CD4-positive, alpha-beta T cell (primary cell): ENCODE results near the gene RRP1. TPM values are rescaled to one million over a fixed set of nuclear protein-coding genes. Genes with fewer than 3 reads are reported as not detected.

ENCODE experiments used
- ATAC-seq: fragments of 200-7000 bp; cut with Tn5 transposase; one replicate; pipeline ENCODE4 v1.10.0; 2022; ENCODE audit warnings: mild to moderate bottlenecking; ENCODE audit not compliant: poor library complexity
- CTCF ChIA-PET: fragments of 350-600 bp; sonication (Branson Sonifier 250); formaldehyde crosslinking; loops from one replicate; lab custom pipeline; 2021; ENCODE audit warnings: antibody characterized with exemption, inconsistent platforms; lab: Charles Lee
- POLR2A ChIA-PET: fragments of 350-600 bp; sonication (Branson Sonifier 250); formaldehyde crosslinking; loops from one replicate; lab custom pipeline; 2021; ENCODE audit warnings: antibody characterized with exemption, inconsistent platforms; lab: Charles Lee
- DNase-seq, 14 experiments: peaks; one replicate each; pipeline ENCODE4 v3.0.0-alpha.2; 2013 to 2020; ENCODE audit warnings: mixed read lengths in 2 of 14
- H3K27ac ChIP-seq, 2 donors: one replicate each; pipeline versions ENCODE4 v1.5.1 to v1.7.0; 2013; ENCODE audit warnings: low read length in 2 of 2, low read depth in 1 of 2, mild to moderate bottlenecking in 1 of 2
- H3K27me3 ChIP-seq, 2 experiments: 1 replicate in 1 of 2; 2 replicates in 1 of 2; pipeline versions ENCODE4 v1.6.1 to v1.7.0; 2013; ENCODE audit warnings: low read length in 2 of 2, control low read depth in 1 of 2, mild to moderate bottlenecking in 1 of 2, moderate library complexity in 1 of 2; ENCODE audit not compliant: insufficient read depth in 2 of 2, control insufficient read depth in 1 of 2
- H3K36me3 ChIP-seq: one replicate; pipeline ENCODE4 v1.6.1; 2013; ENCODE audit warnings: low read length, control low read depth; ENCODE audit not compliant: insufficient read depth
- H3K4me1 ChIP-seq: one replicate; pipeline ENCODE4 v1.6.1; 2013; ENCODE audit warnings: low read length, control low read depth; ENCODE audit not compliant: insufficient read depth
- H3K4me3 ChIP-seq: one replicate; pipeline ENCODE4 v1.5.1; 2013; ENCODE audit warnings: mild to moderate bottlenecking, low read length, moderate library complexity
- H3K9me3 ChIP-seq, 2 experiments: 1 replicate in 1 of 2; 2 replicates in 1 of 2; pipeline versions ENCODE4 v1.6.1 to v1.7.0; 2013; ENCODE audit warnings: low read length in 2 of 2, mild to moderate bottlenecking in 2 of 2, control low read depth in 1 of 2, moderate library complexity in 1 of 2; ENCODE audit not compliant: control insufficient read depth in 1 of 2, insufficient read depth in 1 of 2
- H3K27ac Mint-ChIP-seq: one replicate; pipeline ENCODE4 v1.8.0; 2020; ENCODE audit warnings: mixed read lengths
- H3K27me3 Mint-ChIP-seq: one replicate; pipeline ENCODE4 v1.8.0; 2021; ENCODE audit warnings: mixed read lengths
- H3K36me3 Mint-ChIP-seq: one replicate; pipeline ENCODE4 v1.8.0; 2021; ENCODE audit warnings: low read depth, mixed read lengths
- H3K4me1 Mint-ChIP-seq: one replicate; pipeline ENCODE4 v1.8.0; 2021; ENCODE audit warnings: low read depth, mixed read lengths
- H3K4me3 Mint-ChIP-seq: one replicate; pipeline ENCODE4 v1.8.0; 2020; ENCODE audit warnings: mild to moderate bottlenecking, mixed read lengths
- H3K9me3 Mint-ChIP-seq: one replicate; pipeline ENCODE4 v1.8.0; 2020; ENCODE audit warnings: mixed read lengths
- intact Hi-C, 2 experiments: fragments of 100-400 bp; cut with DNase I in 1 of 2; cut with micrococcal nuclease in 1 of 2; formaldehyde crosslinking; loops; one replicate each; pipeline versions ENCODE4 v1.15.1 to v1.9.0; 2023 to 2025; cut with DNase I, micrococcal nuclease
- total RNA-seq, 174 experiments: library from RNA in 2 of 174; stranded (reverse) in 2 of 174; gene quantifications; one replicate each; pipeline ENCODE4 v1.2.3 and lab custom pipeline; 2021 to 2026
- TF ChIP-seq, protein P1 (sequence below): fragments of 200-600 bp; IDR thresholded peaks from one replicate; pipeline ENCODE4 v1.8.0; 2022; ENCODE audit warnings: antibody characterized with exemption, mild to moderate bottlenecking

Gene RRP1
- total RNA-seq, 2 experiments from 2014 or later: 27.7 to 29.0 TPM

DNA sequence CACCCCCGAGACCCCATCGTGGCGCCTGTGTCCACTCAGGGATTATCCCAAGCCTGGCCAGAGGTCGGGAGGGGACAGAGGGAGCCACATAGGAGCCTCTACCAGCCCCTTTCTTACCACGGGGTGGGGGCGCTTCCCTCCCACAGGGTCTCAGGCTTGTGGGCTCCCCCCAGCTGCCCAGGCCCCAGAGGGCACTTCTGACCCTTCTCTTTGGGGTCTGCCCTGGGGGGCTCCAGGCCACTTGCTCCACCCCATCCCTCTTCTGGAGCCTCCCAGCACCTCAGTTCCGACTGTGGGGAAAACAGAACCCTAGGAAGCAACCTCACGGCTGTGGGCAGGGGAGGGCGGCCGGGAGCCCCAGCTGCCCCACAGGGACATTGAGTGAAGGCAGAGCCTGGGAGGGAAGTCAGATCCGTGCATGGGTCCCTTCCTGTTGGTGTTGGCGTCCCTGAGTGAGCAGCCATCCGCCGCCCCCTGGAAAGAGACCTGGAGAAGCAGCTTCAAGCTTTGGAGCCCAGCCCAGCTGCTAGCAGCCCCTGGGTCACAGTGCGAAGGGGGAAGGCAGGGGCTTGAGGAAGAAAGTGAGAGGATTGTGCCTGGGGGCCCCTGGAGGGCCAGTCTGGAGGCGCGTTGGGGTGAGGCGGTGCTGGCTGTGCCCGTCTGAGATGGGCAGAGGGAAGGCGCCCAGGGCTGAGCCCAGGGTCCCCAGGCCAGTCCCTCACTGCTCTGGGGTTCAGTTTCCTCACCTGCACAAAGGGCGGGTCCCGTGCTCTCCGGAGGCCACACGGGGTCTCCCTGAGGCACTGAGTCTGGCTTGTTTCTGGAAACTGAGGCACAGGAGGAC is 22.1 kb downstream of the RRP1 start:
- no peaks in the 10 kb centered on the region for H3K36me3 Mint-ChIP-seq
- peaks cover 13% of the 10 kb centered on the region for H3K4me1 Mint-ChIP-seq
- no peaks in the 10 kb centered on the region for H3K27me3 Mint-ChIP-seq
- H3K27ac Mint-ChIP-seq: no peak overlapping the region
- DNase-seq (no peak), ATAC-seq (no peak)
- TF ChIP-seq, protein P1, sequence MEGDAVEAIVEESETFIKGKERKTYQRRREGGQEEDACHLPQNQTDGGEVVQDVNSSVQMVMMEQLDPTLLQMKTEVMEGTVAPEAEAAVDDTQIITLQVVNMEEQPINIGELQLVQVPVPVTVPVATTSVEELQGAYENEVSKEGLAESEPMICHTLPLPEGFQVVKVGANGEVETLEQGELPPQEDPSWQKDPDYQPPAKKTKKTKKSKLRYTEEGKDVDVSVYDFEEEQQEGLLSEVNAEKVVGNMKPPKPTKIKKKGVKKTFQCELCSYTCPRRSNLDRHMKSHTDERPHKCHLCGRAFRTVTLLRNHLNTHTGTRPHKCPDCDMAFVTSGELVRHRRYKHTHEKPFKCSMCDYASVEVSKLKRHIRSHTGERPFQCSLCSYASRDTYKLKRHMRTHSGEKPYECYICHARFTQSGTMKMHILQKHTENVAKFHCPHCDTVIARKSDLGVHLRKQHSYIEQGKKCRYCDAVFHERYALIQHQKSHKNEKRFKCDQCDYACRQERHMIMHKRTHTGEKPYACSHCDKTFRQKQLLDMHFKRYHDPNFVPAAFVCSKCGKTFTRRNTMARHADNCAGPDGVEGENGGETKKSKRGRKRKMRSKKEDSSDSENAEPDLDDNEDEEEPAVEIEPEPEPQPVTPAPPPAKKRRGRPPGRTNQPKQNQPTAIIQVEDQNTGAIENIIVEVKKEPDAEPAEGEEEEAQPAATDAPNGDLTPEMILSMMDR: no peak
- no peak overlapping the region for H3K4me3 Mint-ChIP-seq
- no peak overlapping the region for H3K27ac ChIP-seq
- intact Hi-C loops: loop anchor here (2.0 to 5.0 kb wide), 2 partner anchors 105 to 671 kb away; no protein-coding TSS in a partner anchor
- H3K27me3 ChIP-seq: no peaks in the 10 kb centered on the region
- H3K4me3 ChIP-seq: peak overlapping the region; percentile 22
- no peaks in the 10 kb centered on the region for H3K36me3 ChIP-seq
- H3K9me3 Mint-ChIP-seq: no peaks in the 10 kb centered on the region
- POLR2A ChIA-PET: interaction anchor here (1.0 to 1.4 kb wide), 3 partner anchors 127 to 170 kb away, joined by 3 to 4 read pairs (median 3); no protein-coding TSS in a partner anchor
- CTCF ChIA-PET: interaction anchor here (0.9 to 1.6 kb wide), 7 partner anchors 22 to 166 kb away, joined by 3 to 24 read pairs (median 5); partner anchors contain the start of gene RRP1
- peaks cover 22% of the 10 kb centered on the region for H3K4me1 ChIP-seq
- no peaks in the 10 kb centered on the region for H3K9me3 ChIP-seq

DNA sequence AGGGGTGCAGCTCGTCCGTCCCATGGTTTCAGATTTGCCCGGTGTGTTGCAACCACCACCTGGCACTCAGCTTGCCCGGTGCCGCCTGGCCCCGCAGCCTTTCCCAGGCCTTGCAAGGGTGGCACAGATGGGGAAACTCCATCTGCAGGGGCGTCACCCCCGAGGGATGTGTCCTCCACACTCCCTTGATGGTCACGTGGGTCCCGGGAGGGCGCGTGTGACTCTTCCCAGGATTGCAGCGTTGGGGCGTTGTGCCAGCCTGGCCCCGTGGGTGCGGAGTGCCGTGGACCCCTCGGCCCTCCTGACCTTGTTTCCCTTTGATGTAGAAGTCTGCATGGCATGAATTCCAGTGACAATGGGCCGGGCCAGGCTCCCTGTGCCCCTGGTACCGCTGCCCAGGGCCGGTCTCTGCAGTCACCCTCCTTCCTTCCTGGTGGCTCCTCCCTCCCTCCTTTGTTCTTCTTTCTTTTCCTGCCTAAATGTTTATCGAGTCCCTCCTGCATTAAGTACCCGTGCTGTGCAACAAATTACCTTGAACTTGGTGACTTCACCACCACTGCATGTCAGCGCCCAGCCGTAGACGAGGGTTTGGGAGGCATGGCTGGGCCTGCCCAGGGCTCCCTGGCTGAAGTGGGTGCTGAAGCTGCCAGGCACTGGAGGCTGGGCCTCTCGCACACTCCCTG is 22.9 kb downstream of the RRP1 start:
- Mint-ChIP-seq H3K4me1 (peaks cover 13% of the 10 kb centered on the region), H3K36me3 (no peaks in the 10 kb centered on the region), H3K4me3 (peak overlapping the region; percentile 54), H3K27me3 (no peaks in the 10 kb centered on the region), H3K27ac (no peak overlapping the region), H3K9me3 (no peaks in the 10 kb centered on the region)
- Histone ChIP-seq H3K4me3 (peak overlapping the region; percentile 22), H3K9me3 (no peaks in the 10 kb centered on the region), H3K36me3 (no peaks in the 10 kb centered on the region), H3K27ac (no peak overlapping the region), H3K4me1 (peaks cover 27% of the 10 kb centered on the region), H3K27me3 (no peaks in the 10 kb centered on the region)
- peak in 2 of 14 experiments; percentile 50 to 60 for DNase-seq
- intact Hi-C loops: loop anchor here in 1 of 2 experiments (5.0 kb wide), 1 partner anchor 670 kb away; no protein-coding TSS in a partner anchor
- TF ChIP-seq, protein P1: no peak
- POLR2A ChIA-PET: no interaction called here
- no peak for ATAC-seq
- CTCF ChIA-PET: interaction anchor here (0.9 kb wide), 1 partner anchor 163 kb away, joined by 3 read pairs; no protein-coding TSS in a partner anchor

DNA sequence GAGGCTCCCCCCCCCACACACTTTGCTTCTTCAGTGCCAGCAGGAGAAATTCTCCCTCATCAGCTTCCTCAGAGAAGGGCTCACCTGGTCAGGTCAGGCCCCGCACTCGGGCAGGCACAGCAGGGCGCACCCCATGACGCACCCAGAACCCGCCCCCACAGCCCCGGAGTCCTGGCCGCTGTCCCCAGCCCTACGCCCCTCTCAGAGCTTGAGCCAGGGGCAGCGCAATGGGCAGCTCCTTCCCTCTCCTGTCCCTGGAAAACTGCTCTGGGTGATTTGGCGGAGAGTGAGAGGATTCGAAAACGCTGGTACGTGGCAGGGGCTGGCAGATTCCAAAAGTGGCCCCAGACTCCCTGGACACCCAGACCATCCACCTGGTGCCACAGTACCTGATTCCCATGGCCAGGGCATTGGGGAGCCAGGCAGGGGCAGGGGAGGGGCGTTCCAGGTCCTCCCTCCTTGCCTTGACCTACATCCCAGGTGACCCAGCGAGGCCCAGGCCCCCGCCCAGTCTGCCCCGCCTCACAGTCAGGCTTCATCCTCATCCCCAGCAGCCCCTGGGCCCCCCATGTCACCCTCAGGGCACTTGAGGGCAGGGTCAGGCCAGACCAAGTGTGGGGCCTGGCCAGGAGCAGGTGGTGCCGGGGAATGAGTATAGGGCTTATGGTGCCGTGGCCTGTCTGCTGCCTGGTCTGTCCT is 23.7 kb downstream of the RRP1 start:
- Histone ChIP-seq H3K9me3 (peaks cover 0 to 8% of the 10 kb centered on the region in 2 experiments), H3K4me3 (no peak overlapping the region), H3K27ac (no peak overlapping the region), H3K36me3 (no peaks in the 10 kb centered on the region), H3K4me1 (peaks cover 31% of the 10 kb centered on the region), H3K27me3 (no peaks in the 10 kb centered on the region)
- H3K36me3 Mint-ChIP-seq: no peaks in the 10 kb centered on the region
- H3K9me3 Mint-ChIP-seq: no peaks in the 10 kb centered on the region
- intact Hi-C loops: loop anchor here in 1 of 2 experiments (5.0 kb wide), 1 partner anchor 669 kb away; no protein-coding TSS in a partner anchor
- H3K4me3 Mint-ChIP-seq: no peak overlapping the region
- DNase-seq (no peak), ATAC-seq (no peak)
- TF ChIP-seq, protein P1: no peak
- CTCF ChIA-PET: no interaction called here
- no peak overlapping the region for H3K27ac Mint-ChIP-seq
- peaks cover 13% of the 10 kb centered on the region for H3K4me1 Mint-ChIP-seq
- H3K27me3 Mint-ChIP-seq: no peaks in the 10 kb centered on the region
- POLR2A ChIA-PET: no interaction called here
